ENCODE data around the gene SLC36A3.

- TF ChIP-seq CTCF (IDR thresholded peaks at IDR 0.05) (no peak), POLR2A (IDR thresholded peaks at IDR 0.05) (no peak), POLR2AphosphoS5 (IDR thresholded peaks at IDR 0.05) (no peak)
Observed at GRCh38 chr5:151348789-151349188, 45.2 kb upstream of the SLC36A3 start.
